GM12878 (cell line): ENCODE data around the gene HTR7. TPM values are rescaled to one million over a fixed set of nuclear protein-coding genes. Genes with fewer than 3 reads are reported as not detected.

Experiments
- ATAC-seq: fragments of 200-7000 bp; cut with Tn5 transposase; 3 replicates; pipeline ENCODE4 v1.9.1; 2020; ENCODE audit warnings: mild to moderate bottlenecking, moderate library complexity
- BruUV-seq: library from RNA; stranded (reverse); fragments of 400-500 nt; replicated peaks from 2 replicates; lab custom pipeline; 2021; lab: Mats Ljungman, UMichigan
- CTCF ChIA-PET: fragments of 300-600 bp; sonication (Branson Sonifier 250); formaldehyde crosslinking; extraction: SDS; loops from one replicate; lab custom pipeline; 2021; ENCODE audit warnings: inconsistent platforms; lab: Yijun Ruan, JAX
- POLR2A ChIA-PET: fragments of 350-600 bp; formaldehyde crosslinking; extraction: SDS; loops from one replicate; lab custom pipeline; 2021; ENCODE audit warnings: inconsistent platforms; lab: Charles Lee
- RAD21 ChIA-PET: fragments of 300-600 bp; sonication (Branson Sonifier 250); formaldehyde crosslinking; loops from one replicate; lab custom pipeline; 2023; ENCODE audit warnings: antibody characterized with exemption; ENCODE audit not compliant: unreplicated experiment; lab: Charles Lee
- SMC1A ChIA-PET: fragments of 300-600 bp; sonication (Branson Sonifier 250); formaldehyde crosslinking; loops from one replicate; lab custom pipeline; 2023; ENCODE audit not compliant: unreplicated experiment, uncharacterized antibody; lab: Charles Lee
- DNase-seq: peaks from one replicate; pipeline ENCODE4 v3.0.0-alpha.2; 2011; ENCODE audit warnings: low read depth, low spot score
- FAIRE-seq: peaks from 3 replicates; lab custom pipeline; 2011; peaks lifted over from hg19 to GRCh38; lab: Jason Lieb, UNC
- H2AFZ ChIP-seq: 2 replicates; pipeline ENCODE4 v1.6.0; 2011; ENCODE audit warnings: low read depth, low read length, control low read depth; ENCODE audit not compliant: control insufficient read depth
- H3K27ac ChIP-seq: 2 replicates; pipeline ENCODE4 v1.5.1; 2011; ENCODE audit warnings: control low read depth; ENCODE audit not compliant: control insufficient read depth, insufficient read depth
- H3K27me3 ChIP-seq, 2 experiments: replicated peaks in 1 of 2; 2 replicates each; pipeline versions ENCODE4 v1.6.0 to v1.6.1; 2011; ENCODE audit warnings: low read length in 1 of 2; ENCODE audit not compliant: control insufficient read depth in 2 of 2, insufficient read depth in 2 of 2
- H3K36me3 ChIP-seq, 2 experiments: 2 replicates each; pipeline ENCODE4 v1.5.1; 2011; ENCODE audit warnings: low read length in 1 of 2; ENCODE audit not compliant: control insufficient read depth in 2 of 2, insufficient read depth in 2 of 2
- H3K4me1 ChIP-seq: 2 replicates; pipeline ENCODE4 v1.6.1; 2011; ENCODE audit warnings: mild to moderate bottlenecking, low read length, moderate library complexity, mixed read lengths; ENCODE audit not compliant: control insufficient read depth, insufficient read depth
- H3K4me2 ChIP-seq: 2 replicates; pipeline ENCODE4 v1.6.0; 2011; ENCODE audit warnings: control low read depth; ENCODE audit not compliant: control insufficient read depth, insufficient read depth
- H3K4me3 ChIP-seq: fragments of 200-600 bp; sonication (generic); 2 replicates; pipeline ENCODE4 v1.5.1; 2016
- H3K79me2 ChIP-seq: 2 replicates; pipeline ENCODE4 v1.6.0; 2011; ENCODE audit warnings: low read length; ENCODE audit not compliant: control insufficient read depth, insufficient read depth
- H3K9ac ChIP-seq: 2 replicates; pipeline ENCODE4 v1.8.0; 2011; ENCODE audit warnings: low read length, control low read depth, mixed read lengths; ENCODE audit not compliant: control insufficient read depth, insufficient read depth
- H3K9me3 ChIP-seq: replicated peaks from 3 replicates; pipeline ENCODE4 v1.5.1; 2011; ENCODE audit warnings: mild to moderate bottlenecking, low read length; ENCODE audit not compliant: control insufficient read depth, insufficient read depth
- H4K20me1 ChIP-seq: 2 replicates; pipeline ENCODE4 v1.6.0; 2011; ENCODE audit not compliant: control insufficient read depth, insufficient read depth
- E2F8 ChIP-seq: fragments of 450-650 bp; IDR thresholded peaks from 2 replicates; pipeline ENCODE4 v1.6.1; 2018; ENCODE audit warnings: mild to moderate bottlenecking, low read depth, moderate library complexity; ENCODE audit not compliant: partially characterized antibody
- MEF2B ChIP-seq: fragments of 450-650 bp; IDR thresholded peaks from 2 replicates; pipeline ENCODE4 v1.6.1; 2018; ENCODE audit warnings: mild to moderate bottlenecking, moderate library complexity; ENCODE audit not compliant: partially characterized antibody, poor library complexity, severe bottlenecking
- MLLT1 ChIP-seq: fragments of 450-650 bp; IDR thresholded peaks from 2 replicates; pipeline ENCODE4 v1.6.1; 2016; ENCODE audit warnings: mild to moderate bottlenecking
- MYB ChIP-seq: fragments of 150-350 bp; IDR thresholded peaks from 2 replicates; pipeline ENCODE4 v1.6.1; 2014; ENCODE audit warnings: mild to moderate bottlenecking, low read depth, low read length, borderline replicate concordance
- POLR2AphosphoS5 ChIP-seq: IDR thresholded peaks from 2 replicates; pipeline ENCODE4 v1.6.1; 2011; ENCODE audit warnings: mild to moderate bottlenecking, low read length, inconsistent platforms
- RB1 ChIP-seq: fragments of 450-650 bp; formaldehyde crosslinking; IDR thresholded peaks from 2 replicates; pipeline ENCODE4 v1.6.1; 2017; ENCODE audit warnings: mild to moderate bottlenecking, borderline replicate concordance
- WGBS: methylation state at CpG from one replicate; pipeline ENCODE4 v1.1.6; 2016; ENCODE audit warnings: low lambda C conversion rate; ENCODE audit not compliant: insufficient replicate concordance, insufficient coverage; ENCODE audit errors: missing lambda C conversion rate; 5-methylcytosine and 5-hydroxymethylcytosine counted together
- in situ Hi-C: fragments of 300-500 bp; cut with MboI; formaldehyde crosslinking; loops from 9 replicates; pipeline ENCODE4 v1.14.3; 2018; ENCODE audit warnings: mixed read lengths
- intact Hi-C: fragments of 100-400 bp; cut with micrococcal nuclease; formaldehyde crosslinking; loops from one replicate; pipeline ENCODE4 v1.14.2; 2022; ENCODE audit not compliant: unreplicated experiment
- polyA plus RNA-seq, 11 experiments: library from polyadenylated mRNA; depleted of rRNA in 4 of 11; unstranded in 6 of 11; stranded (reverse) in 5 of 11; fragments of >200 nt; fragmentation: Nextera tagmentation in 4 of 11; fragmentation: Illumina TruSeq in 1 of 11; extraction: Ambion mirVana in 4 of 11; extraction: Trizol in 1 of 11; gene quantifications; 1 replicate in 1 of 11; 2 replicates in 10 of 11; pipeline versions ENCODE4 v1.2.1 to v1.2.3, GENCODE V29; 2011 to 2016; ENCODE audit warnings: inconsistent platforms in 2 of 11, missing spikeins in 2 of 11, low read depth in 1 of 11
- total RNA-seq, 4 experiments: library from RNA; depleted of rRNA in 3 of 4; stranded (reverse); fragments of >200 nt in 3 of 4; fragmentation: Illumina TruSeq in 1 of 4; extraction: Trizol in 1 of 4; gene quantifications; 2 replicates each; pipeline versions ENCODE4 v1.2.1 to v1.2.3, GENCODE V29; 2013 to 2021
- TF ChIP-seq, protein P1 (sequence below): fragments of 150-350 bp; IDR thresholded peaks from 2 replicates; pipeline ENCODE4 v1.6.1; 2016; ENCODE audit warnings: low read depth, low read length

The HTR7 gene
- total and polyA plus RNA-seq, 10 of the 15 experiments (the other 5 are each of a cell fraction or from before 2014, with no cell fraction given): 0.01 to 1.3 (median 0.06) TPM; not detected in 4

GRCh38 chr10:90856964-90857634 is 740 bp downstream of the HTR7 start:
- ChIA-PET POLR2A (no interaction called here), SMC1A (no interaction called here), CTCF (interaction anchor here (1.2 to 1.8 kb wide), 2 partner anchors 15 to 28 kb away, joined by 3 to 4 read pairs; partner anchors contain the start of gene RPP30), RAD21 (no interaction called here)
- WGBS: 34% methylated on average over 50 of the region's 59 CpGs
- DNase-seq (no peak), ATAC-seq (peak; percentile 12; the same call in 2 of the 3 replicates), FAIRE-seq (no peak)
- Histone ChIP-seq H3K9me3 (no peaks in the 10 kb centered on the region; the same call in 2 of the 3 replicates), H4K20me1 (no peaks in the 10 kb centered on the region), H3K4me3 (peak overlapping the region; percentile 58; the same call in 1 of the 2 replicates), H3K27me3 (peaks cover 0 to 10% of the 10 kb centered on the region in 2 experiments; a peak in 3 of 4 replicates), H3K27ac (no peak overlapping the region), H2AFZ (peak overlapping the region; percentile 37; the same call in 1 of the 2 replicates), H3K9ac (no peak overlapping the region), H3K4me2 (peak overlapping the region; percentile 89), H3K4me1 (0 out of 2 replicates have a peak, but pooled peaks cover 3% of the 10 kb centered on the region), H3K79me2 (no peaks in the 10 kb centered on the region), H3K36me3 (no peaks in the 10 kb centered on the region)
- intact Hi-C loops (loop anchor here (5.0 to 10.0 kb wide), 2 partner anchors 62 to 710 kb away; no protein-coding TSS in a partner anchor), in situ Hi-C loops (no loop called here)
- TF ChIP-seq, protein P1, sequence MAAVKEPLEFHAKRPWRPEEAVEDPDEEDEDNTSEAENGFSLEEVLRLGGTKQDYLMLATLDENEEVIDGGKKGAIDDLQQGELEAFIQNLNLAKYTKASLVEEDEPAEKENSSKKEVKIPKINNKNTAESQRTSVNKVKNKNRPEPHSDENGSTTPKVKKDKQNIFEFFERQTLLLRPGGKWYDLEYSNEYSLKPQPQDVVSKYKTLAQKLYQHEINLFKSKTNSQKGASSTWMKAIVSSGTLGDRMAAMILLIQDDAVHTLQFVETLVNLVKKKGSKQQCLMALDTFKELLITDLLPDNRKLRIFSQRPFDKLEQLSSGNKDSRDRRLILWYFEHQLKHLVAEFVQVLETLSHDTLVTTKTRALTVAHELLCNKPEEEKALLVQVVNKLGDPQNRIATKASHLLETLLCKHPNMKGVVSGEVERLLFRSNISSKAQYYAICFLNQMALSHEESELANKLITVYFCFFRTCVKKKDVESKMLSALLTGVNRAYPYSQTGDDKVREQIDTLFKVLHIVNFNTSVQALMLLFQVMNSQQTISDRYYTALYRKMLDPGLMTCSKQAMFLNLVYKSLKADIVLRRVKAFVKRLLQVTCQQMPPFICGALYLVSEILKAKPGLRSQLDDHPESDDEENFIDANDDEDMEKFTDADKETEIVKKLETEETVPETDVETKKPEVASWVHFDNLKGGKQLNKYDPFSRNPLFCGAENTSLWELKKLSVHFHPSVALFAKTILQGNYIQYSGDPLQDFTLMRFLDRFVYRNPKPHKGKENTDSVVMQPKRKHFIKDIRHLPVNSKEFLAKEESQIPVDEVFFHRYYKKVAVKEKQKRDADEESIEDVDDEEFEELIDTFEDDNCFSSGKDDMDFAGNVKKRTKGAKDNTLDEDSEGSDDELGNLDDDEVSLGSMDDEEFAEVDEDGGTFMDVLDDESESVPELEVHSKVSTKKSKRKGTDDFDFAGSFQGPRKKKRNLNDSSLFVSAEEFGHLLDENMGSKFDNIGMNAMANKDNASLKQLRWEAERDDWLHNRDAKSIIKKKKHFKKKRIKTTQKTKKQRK: no peak
- no peak for TF ChIP-seq E2F8
- no peak for TF ChIP-seq MLLT1
- TF ChIP-seq MEF2B: no peak
- TF ChIP-seq MYB: no peak
- TF ChIP-seq RB1: no peak
- TF ChIP-seq POLR2AphosphoS5: no peak
- BruUV-seq: no TSS peak
